GM12891 (cell line): ENCODE measurements around the gene CD200.

Source experiments
- PAX5 ChIP-seq: IDR thresholded peaks from 2 replicates; pipeline ENCODE4 v1.6.1; 2011; ENCODE audit warnings: low read length, moderate library complexity, mild to moderate bottlenecking; ENCODE audit not compliant: insufficient read depth, severe bottlenecking
- POLR2A ChIP-seq: IDR thresholded peaks from 2 replicates; pipeline ENCODE4 v1.6.1; 2011; ENCODE audit warnings: low read depth, low read length, control low read depth
- POLR2AphosphoS5 ChIP-seq: IDR thresholded peaks from 2 replicates; pipeline ENCODE4 v1.6.1; 2011; ENCODE audit warnings: low read depth, low read length, control low read depth

DNA sequence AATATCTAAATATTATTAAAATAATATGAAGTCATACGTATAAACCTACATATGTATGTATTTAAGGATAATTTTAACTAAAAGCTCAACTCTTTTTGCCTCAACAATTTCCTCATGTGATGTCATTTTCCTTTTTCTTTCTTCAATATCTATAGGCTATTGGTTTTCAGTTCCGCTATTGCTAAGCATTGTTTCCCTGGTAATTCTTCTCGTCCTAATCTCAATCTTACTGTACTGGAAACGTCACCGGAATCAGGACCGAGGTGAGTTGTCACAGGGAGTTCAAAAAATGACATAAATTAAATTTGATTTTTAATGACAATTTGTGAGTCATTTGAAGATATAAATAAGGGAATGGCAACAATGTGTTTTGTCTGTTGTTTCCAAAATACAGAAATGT lies 16.6 kb downstream of the CD200 start:
- TF ChIP-seq POLR2A (no peak), POLR2AphosphoS5 (no peak), PAX5 (no peak)
